Measurements from ENCODE around the gene DMRTB1. TPM values are rescaled to one million over a fixed set of nuclear protein-coding genes. Genes with fewer than 3 reads are reported as not detected.

Gene DMRTB1
- total RNA-seq, 1 experiment from 2014 or later = not detected

GRCh38 chr1:53430779-53431178 is 28.4 kb upstream of the DMRTB1 start:
- no TSS peak for BruUV-seq (replicated peaks)
- DNase-seq (ENCODE audit: low spot score) = no peak
- H3K36me3 ChIP-seq (ENCODE audit: insufficient read depth, low read length, poor library complexity, severe bottlenecking) = no peaks in the 10 kb centered on the region
- no peak overlapping the region for H3K4me3 ChIP-seq (ENCODE audit: low read depth, low read length, poor library complexity, severe bottlenecking)
- TF ChIP-seq CTCF (conservative IDR thresholded peaks at IDR 0.05; ENCODE audit: low read depth, low read length) (no peak), EZH2 (IDR thresholded peaks at IDR 0.05; ENCODE audit: borderline replicate concordance, low read depth, low read length, poor library complexity, severe bottlenecking) (no peak)
- CTCF ChIA-PET = interaction anchor here (0.5 kb wide), 1 partner anchor 68 kb away, joined by 8 read pairs; no protein-coding TSS in a partner anchor
- intact Hi-C loops (cut with micrococcal nuclease; ENCODE audit: unreplicated experiment) = no loop called here
- H3K4me1 ChIP-seq (ENCODE audit: insufficient read depth, low read length, poor library complexity, severe bottlenecking) = no peaks in the 10 kb centered on the region
- H3K27ac ChIP-seq (ENCODE audit: low read depth, low read length, poor library complexity, severe bottlenecking) = no peak overlapping the region
- POLR2A ChIA-PET (ENCODE audit: low non-redundant PET) = no interaction called here
- no peaks in the 10 kb centered on the region for H3K27me3 ChIP-seq (replicated peaks; ENCODE audit: insufficient read depth, low read depth, low read length, poor library complexity)
- H3K9me3 ChIP-seq (ENCODE audit: low read depth, low read length, poor library complexity, severe bottlenecking) = no peaks in the 10 kb centered on the region

GRCh38 chr1:53431244-53431643 is 28.0 kb upstream of the DMRTB1 start:
- no peak for DNase-seq (ENCODE audit: low spot score)
- intact Hi-C loops (cut with micrococcal nuclease; ENCODE audit: unreplicated experiment) = no loop called here
- ChIA-PET CTCF (interaction anchor here (0.6 kb wide), 1 partner anchor 107 kb away, joined by 4 read pairs; no protein-coding TSS in a partner anchor), POLR2A (ENCODE audit: low non-redundant PET) (no interaction called here)
- no TSS peak for BruUV-seq (replicated peaks)
- H3K27me3 ChIP-seq (replicated peaks; ENCODE audit: insufficient read depth, low read depth, low read length, poor library complexity) = no peaks in the 10 kb centered on the region
- no peaks in the 10 kb centered on the region for H3K4me1 ChIP-seq (ENCODE audit: insufficient read depth, low read length, poor library complexity, severe bottlenecking)
- H3K9me3 ChIP-seq (ENCODE audit: low read depth, low read length, poor library complexity, severe bottlenecking) = no peaks in the 10 kb centered on the region
- no peaks in the 10 kb centered on the region for H3K36me3 ChIP-seq (ENCODE audit: insufficient read depth, low read length, poor library complexity, severe bottlenecking)
- H3K4me3 ChIP-seq (ENCODE audit: low read depth, low read length, poor library complexity, severe bottlenecking) = no peak overlapping the region
- no peak overlapping the region for H3K27ac ChIP-seq (ENCODE audit: low read depth, low read length, poor library complexity, severe bottlenecking)
- TF ChIP-seq CTCF (conservative IDR thresholded peaks at IDR 0.05; ENCODE audit: low read depth, low read length) = no peak

- BruUV-seq (replicated peaks) = no TSS peak
- Histone ChIP-seq H3K27ac (ENCODE audit: low read depth, low read length, poor library complexity, severe bottlenecking) (no peak overlapping the region), H3K4me1 (ENCODE audit: insufficient read depth, low read length, poor library complexity, severe bottlenecking) (no peaks in the 10 kb centered on the region), H3K27me3 (replicated peaks; ENCODE audit: insufficient read depth, low read depth, low read length, poor library complexity) (no peaks in the 10 kb centered on the region), H3K9me3 (ENCODE audit: low read depth, low read length, poor library complexity, severe bottlenecking) (no peaks in the 10 kb centered on the region), H3K36me3 (ENCODE audit: insufficient read depth, low read length, poor library complexity, severe bottlenecking) (no peaks in the 10 kb centered on the region), H3K4me3 (ENCODE audit: low read depth, low read length, poor library complexity, severe bottlenecking) (no peak overlapping the region)
- DNase-seq (ENCODE audit: low spot score) = no peak
- ChIA-PET POLR2A (ENCODE audit: low non-redundant PET) (no interaction called here), CTCF (interaction anchor here (0.6 kb wide), 1 partner anchor 106 kb away, joined by 4 read pairs; no protein-coding TSS in a partner anchor)
- intact Hi-C loops (cut with micrococcal nuclease; ENCODE audit: unreplicated experiment) = no loop called here
- no peak for TF ChIP-seq EZH2 (IDR thresholded peaks at IDR 0.05; ENCODE audit: borderline replicate concordance, low read depth, low read length, poor library complexity, severe bottlenecking)
- no peak for TF ChIP-seq CTCF (conservative IDR thresholded peaks at IDR 0.05; ENCODE audit: low read depth, low read length)
These were observed 27.2 kb upstream of the DMRTB1 start for GRCh38 chr1:53431805-53432565.
